Motor neuron (in vitro differentiated cells): Measurements from ENCODE around the gene FAM185A. TPM values are rescaled to one million over a fixed set of nuclear protein-coding genes. Genes with fewer than 3 reads are reported as not detected.
"Not testable (repeated sequence)": the region's sequence is repeated elsewhere in the genome, so short reads cannot be mapped to it uniquely, and the experiment has no call there.

Experiments used
- ATAC-seq, 8 experiments: fragments of 200-7000 bp; cut with Tn5 transposase; replicated peaks in 6 of 8; 2 replicates each; pipeline ENCODE4 v1.8.0; 2021; ENCODE audit warnings: mild to moderate bottlenecking in 8 of 8, moderate library complexity in 8 of 8
- H3K27ac ChIP-seq, 2 donors: fragments of 250-450 bp; sonication (Bioruptor Pico); 2 replicates each; pipeline ENCODE4 v1.9.0; 2021; ENCODE audit warnings: antibody characterized with exemption in 2 of 2, mild to moderate bottlenecking in 2 of 2, moderate library complexity in 1 of 2
- H3K4me1 ChIP-seq, 2 donors: fragments of 250-450 bp; sonication (Bioruptor Pico); replicated peaks in 1 of 2; 2 replicates each; pipeline ENCODE4 v1.6.1; 2021; ENCODE audit warnings: antibody characterized with exemption in 2 of 2, mild to moderate bottlenecking in 2 of 2, moderate library complexity in 1 of 2
- H3K4me3 ChIP-seq, 5 donors: fragments of 250-450 bp; sonication (Bioruptor Pico); 2 replicates each; pipeline ENCODE4 v1.9.0; 2021; ENCODE audit warnings: antibody characterized with exemption in 5 of 5, mild to moderate bottlenecking in 5 of 5, moderate library complexity in 4 of 5
- WGBS, 10 experiments: fragments of 450-650 bp; shearing (Covaris generic); methylation state at CpG; one replicate each; pipeline ENCODE4 v1.0.0; 2022; 5-methylcytosine and 5-hydroxymethylcytosine counted together
- in situ Hi-C, 9 experiments: fragments of 400-800 bp; cut with MboI; loops; one replicate each; pipeline ENCODE4 v1.15.0; 2021; ENCODE audit warnings: low sequenced_read_pairs in 9 of 9, low pct_unique_long_range_greater_than_20kb in 2 of 9; ENCODE audit not compliant: unreplicated experiment in 9 of 9
- total RNA-seq, 8 experiments: library from RNA; unstranded; fragments of 300-600 nt; gene quantifications; 2 replicates each; pipeline versions ENCODE4 v1.2.3 to v1.2.4, GENCODE V29; 2022

Gene FAM185A
- 10 to 100 TPM in 3 of 8 experiments, 1 to 10 TPM in 5; 5.9 to 15.1 (median 9.1) TPM for total RNA-seq

DNA sequence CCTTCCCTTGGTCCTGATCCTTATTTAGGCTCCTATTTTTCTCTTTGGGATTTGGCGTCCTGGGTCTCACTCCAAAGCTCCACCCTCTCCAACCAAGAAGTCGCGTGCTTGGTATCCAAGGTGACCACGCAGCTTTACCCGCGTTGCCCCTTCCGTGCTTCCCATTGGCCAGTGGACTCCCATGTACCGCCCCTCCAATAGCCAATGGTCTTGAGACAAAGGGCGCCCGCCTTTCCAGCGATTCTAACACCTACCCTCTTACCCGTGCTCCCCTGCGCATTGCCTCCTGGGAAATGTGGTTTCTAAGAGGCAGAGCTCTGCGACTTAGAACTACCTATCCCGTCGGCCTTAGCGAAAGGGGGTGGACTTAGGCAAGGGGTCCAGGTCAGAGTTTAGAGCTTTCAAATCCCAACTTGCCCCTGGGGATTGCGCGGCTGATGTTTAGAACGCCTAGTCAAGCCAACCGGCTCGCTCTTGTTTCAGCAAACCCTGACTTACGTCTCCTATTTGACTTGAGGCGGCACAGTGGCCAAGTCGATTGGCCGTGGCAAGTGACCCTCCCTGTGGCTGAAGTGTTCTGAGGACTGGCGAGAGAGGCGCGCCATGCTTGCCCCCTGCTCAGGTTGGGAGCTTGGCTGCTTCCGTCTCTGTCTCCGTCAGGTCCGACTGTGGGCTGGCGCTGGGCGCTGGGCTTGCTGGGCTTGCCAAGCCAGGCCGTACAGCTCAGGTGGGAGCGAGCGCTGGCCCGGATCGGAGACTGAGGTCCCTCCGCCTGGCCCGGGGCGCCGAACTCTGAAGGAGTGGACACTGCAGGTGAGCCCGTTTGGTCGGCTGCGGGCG is at the start of gene FAM185A:
Gene FAM185A (plus strand): TSS at position 395 of the 840 bp plus-strand sequence. CDS start 209 bp downstream, at position 604.
- H3K4me1 ChIP-seq, in situ Hi-C loops: not testable (repeated sequence)
- ATAC-seq, result peak; percentile 93 to 98 (median 97)
- Histone ChIP-seq H3K4me3 (peak within 1 kb of the TSS; percentile 54 to 78 (median 65)), H3K27ac (peak within 1 kb of the TSS in 1 of 2 donors; percentile 7)
- 0 to 1% (median 0%) methylated on average over 1 to 17 of the region's 47 CpGs; no CpG with 5 or more reads in 4 of the 10 experiments for WGBS, 10 experiments

DNA sequence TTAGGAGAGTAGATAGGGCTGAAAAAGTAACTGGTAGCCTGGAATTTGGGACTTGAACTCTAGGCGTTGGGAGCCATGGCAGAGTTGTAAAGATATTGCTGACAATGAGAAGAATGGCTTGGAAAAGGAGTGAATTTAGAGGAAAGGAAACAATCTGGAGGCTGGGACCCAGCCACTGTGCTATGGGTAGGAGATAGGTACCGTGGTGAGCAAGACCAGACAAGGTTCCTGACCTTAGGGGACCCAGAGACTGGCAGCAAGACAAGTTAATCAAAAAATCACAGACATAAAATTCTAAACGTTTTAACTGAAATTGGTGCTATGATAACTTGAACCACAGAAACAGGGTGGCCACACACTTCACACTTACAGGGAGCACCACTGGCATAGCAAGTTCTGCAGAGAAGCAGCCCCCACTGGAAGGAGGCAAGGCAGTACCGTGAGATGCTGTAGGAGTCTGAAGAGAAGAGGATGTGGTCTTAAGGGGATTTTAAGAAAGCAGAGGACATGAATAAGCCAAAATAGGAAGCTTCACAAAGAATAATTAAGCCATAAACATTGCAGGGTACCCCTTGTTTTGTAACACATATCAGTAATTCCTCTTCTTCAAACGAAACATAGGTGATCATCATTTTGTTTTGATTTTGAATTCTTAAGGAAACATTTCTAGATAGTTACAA is 35.6 kb upstream of the FAM185A start:
- in situ Hi-C loops, ATAC-seq, H3K4me3 ChIP-seq, H3K4me1 ChIP-seq, H3K27ac ChIP-seq: not testable (repeated sequence)
- 0 to 78% (median 41%) methylated on average over 1 to 4 of the region's 5 CpGs; no CpG with 5 or more reads in 2 of the 10 experiments for WGBS, 10 experiments

DNA sequence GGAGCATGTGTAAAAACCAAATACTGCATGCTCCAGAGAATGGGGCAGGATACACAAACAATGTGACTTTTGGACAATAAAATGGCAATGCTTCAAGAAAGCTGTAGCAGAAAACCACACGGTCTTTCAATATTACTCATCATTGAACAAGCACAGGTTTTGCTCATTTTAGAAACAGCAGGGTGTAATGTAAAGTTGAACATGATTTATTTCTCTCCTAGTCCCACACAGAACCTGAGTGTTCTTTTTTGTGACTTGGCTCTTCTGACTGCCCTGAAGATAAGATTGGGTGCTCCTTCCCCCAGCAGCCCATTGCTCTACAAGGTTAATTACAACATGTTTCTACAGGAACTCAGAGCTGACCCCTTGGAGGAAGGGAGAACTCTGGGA is 35.1 kb upstream of the FAM185A start:
- H3K27ac ChIP-seq, H3K4me3 ChIP-seq, H3K4me1 ChIP-seq, in situ Hi-C loops: not testable (repeated sequence)
- no CpG with 5 or more reads among the region's 1 CpG for WGBS, 10 experiments
- ATAC-seq, result peak in 1 of 8 experiments; percentile 39

GRCh38 chr7:102714774-102715522 is 33.9 kb upstream of the FAM185A start:
- in situ Hi-C loops, H3K4me1 ChIP-seq, H3K4me3 ChIP-seq, H3K27ac ChIP-seq: not testable (repeated sequence)
- 57 to 100% methylated on average over 2 of the region's 6 CpGs; no CpG with 5 or more reads in 8 of the 10 experiments for WGBS, 10 experiments
- peak in 1 of 8 experiments; percentile 8 for ATAC-seq

GRCh38 chr7:102715718-102716117 is 33.1 kb upstream of the FAM185A start:
- H3K4me3 ChIP-seq, H3K4me1 ChIP-seq, H3K27ac ChIP-seq, in situ Hi-C loops: not testable (repeated sequence)
- ATAC-seq, result peak; percentile 28 to 98 (median 78)
- 100% methylated on average over 1 of the region's 3 CpGs; no CpG with 5 or more reads in 9 of the 10 experiments for WGBS, 10 experiments

DNA sequence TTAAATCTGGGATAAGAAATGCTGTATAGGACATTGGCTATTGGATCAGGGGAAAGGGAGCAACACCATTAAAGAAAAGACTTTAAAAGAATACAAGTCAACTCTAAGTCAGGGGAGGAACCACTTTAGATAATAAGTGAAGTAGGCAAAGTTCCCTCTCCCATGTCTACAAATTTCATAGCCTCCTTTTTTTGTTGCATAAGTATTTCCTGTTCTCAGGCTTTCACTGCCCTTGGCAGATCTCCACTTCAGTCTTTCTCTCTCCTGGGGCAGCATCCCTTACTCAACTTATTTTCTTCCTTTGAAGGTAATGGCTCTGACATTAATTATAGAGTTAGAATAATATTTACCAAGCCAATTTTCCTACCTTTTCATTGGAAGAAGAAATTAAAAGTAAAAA is 30.3 kb upstream of the FAM185A start:
- H3K4me1 ChIP-seq, H3K4me3 ChIP-seq, ATAC-seq, H3K27ac ChIP-seq, in situ Hi-C loops: not testable (repeated sequence)

DNA sequence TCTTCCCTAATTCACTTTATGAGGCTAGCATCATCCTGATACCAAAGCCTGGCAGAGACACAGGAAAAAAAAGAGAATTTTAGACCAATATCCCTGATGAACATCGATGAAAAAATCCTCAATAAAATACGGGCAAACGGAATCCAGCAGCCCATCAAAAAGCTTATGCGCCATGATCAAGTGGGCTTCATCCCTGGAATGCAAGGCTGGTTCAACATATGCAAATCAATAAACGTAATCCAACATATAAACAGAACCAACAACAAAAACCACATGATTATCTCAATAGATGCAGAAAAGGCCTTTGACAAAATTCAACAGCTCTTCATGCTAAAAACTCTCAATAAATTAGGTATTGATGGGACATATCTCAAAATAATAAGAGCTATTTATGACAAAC is 22.6 kb upstream of the FAM185A start:
- H3K4me3 ChIP-seq, ATAC-seq, H3K27ac ChIP-seq, in situ Hi-C loops, H3K4me1 ChIP-seq: not testable (repeated sequence)
- 69 to 95% (median 88%) methylated on average over 4 of the region's 5 CpGs; no CpG with 5 or more reads in 7 of the 10 experiments for WGBS, 10 experiments

DNA sequence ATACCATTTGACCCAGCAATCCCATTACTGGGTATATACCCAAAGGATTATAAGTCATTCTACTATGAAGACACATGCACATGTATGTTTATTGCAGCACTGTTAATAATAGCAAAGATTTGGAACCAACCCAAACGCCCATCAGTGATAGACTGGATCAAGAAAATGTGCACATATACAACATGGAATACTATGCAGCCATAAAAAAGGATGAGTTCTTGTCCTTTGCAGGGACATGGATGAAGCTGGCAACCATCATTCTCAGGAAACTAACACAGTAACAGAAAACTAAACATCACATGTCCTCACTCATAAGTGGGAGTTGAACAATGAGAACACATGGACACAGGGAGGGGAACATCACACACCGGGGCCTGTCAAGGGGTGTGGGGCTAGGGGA is 19.1 kb upstream of the FAM185A start:
- ATAC-seq, H3K4me1 ChIP-seq, in situ Hi-C loops, H3K27ac ChIP-seq, H3K4me3 ChIP-seq: not testable (repeated sequence)
- WGBS, 10 experiments, result 0 to 60% (median 55%) methylated on average over 1 of the region's 2 CpGs; no CpG with 5 or more reads in 4 of the 10 experiments

GRCh38 chr7:102730431-102730830 is 18.4 kb upstream of the FAM185A start:
- H3K27ac ChIP-seq, in situ Hi-C loops, H3K4me1 ChIP-seq, H3K4me3 ChIP-seq, ATAC-seq: not testable (repeated sequence)
- WGBS, 10 experiments, result no CpG with 5 or more reads among the region's 3 CpGs

GRCh38 chr7:102742002-102742771 is 6.6 kb upstream of the FAM185A start:
- WGBS, 10 experiments, result 0 to 67% (median 48%) methylated on average over 1 to 2 of the region's 4 CpGs; no CpG with 5 or more reads in 6 of the 10 experiments
- H3K4me1 ChIP-seq, H3K4me3 ChIP-seq, H3K27ac ChIP-seq, in situ Hi-C loops: not testable (repeated sequence)
- ATAC-seq, result peak in 5 of 8 experiments; percentile 26 to 74 (median 48)

DNA sequence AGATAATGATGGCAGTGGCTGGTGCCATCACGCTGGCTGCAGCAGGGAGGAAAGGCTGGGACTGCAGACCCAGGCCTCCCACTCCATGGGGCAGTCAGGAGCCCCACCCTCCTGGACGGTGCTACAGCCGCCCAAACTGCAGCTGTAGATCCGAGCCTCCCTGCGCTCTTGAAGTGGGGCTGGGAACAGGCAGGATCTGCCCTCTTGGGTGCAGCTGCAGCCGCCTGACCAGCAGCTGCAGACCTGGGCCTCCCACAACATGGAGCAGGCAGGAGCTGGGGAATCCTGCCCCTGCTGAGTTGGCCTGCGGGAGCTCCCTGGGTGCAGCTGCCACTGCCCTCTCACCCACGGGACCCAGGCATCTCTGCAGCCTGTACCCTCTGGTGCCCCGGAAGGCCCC is 4.9 kb upstream of the FAM185A start:
- in situ Hi-C loops, H3K27ac ChIP-seq, H3K4me1 ChIP-seq, H3K4me3 ChIP-seq: not testable (repeated sequence)
- ATAC-seq, result peak in 5 of 8 experiments; percentile 0 to 40 (median 11)
- WGBS, 10 experiments, result no CpG with 5 or more reads among the region's 9 CpGs

DNA sequence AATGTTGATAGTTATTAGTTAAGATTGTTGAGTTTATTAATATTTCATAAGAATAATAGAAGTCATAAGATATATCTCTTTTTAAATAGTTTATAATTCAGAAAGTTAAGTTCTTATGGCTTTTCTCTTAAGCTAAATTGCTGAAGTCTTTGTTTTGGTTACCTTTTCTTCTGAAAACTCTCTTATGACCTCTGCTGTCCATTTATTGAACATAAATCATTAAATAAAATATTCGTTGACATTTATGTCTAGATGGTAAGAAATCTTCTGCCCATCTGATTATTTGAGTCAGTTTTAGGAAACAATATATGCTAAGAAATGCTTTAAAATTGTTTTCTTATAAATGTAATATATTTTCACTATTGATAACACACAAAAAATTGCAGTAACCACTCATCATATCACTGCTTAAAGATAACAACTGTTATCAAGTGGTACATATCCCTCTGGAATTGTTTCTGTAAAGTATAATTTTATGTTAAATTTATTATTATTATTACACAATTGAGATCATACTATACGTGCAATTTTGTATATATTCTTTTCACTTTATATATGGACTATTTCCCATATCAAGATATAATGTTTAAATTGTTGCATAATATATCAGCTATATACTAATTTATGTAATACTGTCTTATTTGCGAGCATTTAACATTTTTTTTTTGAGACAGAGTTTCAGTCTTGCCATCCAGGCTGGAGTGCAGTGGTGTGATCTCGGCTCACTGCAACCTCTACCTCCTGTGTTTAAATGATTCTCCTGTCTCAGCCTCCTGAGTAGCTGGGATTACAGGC is 3.1 kb upstream of the FAM185A start:
- ATAC-seq, H3K4me3 ChIP-seq, in situ Hi-C loops, H3K4me1 ChIP-seq, H3K27ac ChIP-seq: not testable (repeated sequence)
- WGBS, 10 experiments, result 0 to 83% (median 61%) methylated on average over 1 to 2 of the region's 4 CpGs; no CpG with 5 or more reads in 5 of the 10 experiments
